ENCODE data around the gene WDR5B. TPM values are rescaled to one million over a fixed set of nuclear protein-coding genes. Genes with fewer than 3 reads are reported as not detected.

WDR5B gene
- total and polyA plus RNA-seq, 2 experiments from 2014 or later = 1.9 to 8.2 TPM

- DNase-seq (ENCODE audit: low spot score) = no peak
- Histone ChIP-seq H3K4me1 (ENCODE audit: insufficient read depth) (peaks cover 34% of the 10 kb centered on the region), H3K9me3 (ENCODE audit: low read depth) (no peaks in the 10 kb centered on the region), H2AFZ (no peak overlapping the region), H3K4me2 (no peak overlapping the region), H3K27ac (peak overlapping the region; percentile 90), H4K20me1 (ENCODE audit: insufficient read depth, poor library complexity, severe bottlenecking) (no peaks in the 10 kb centered on the region), H3K9me2 (replicated peaks; ENCODE audit: insufficient read depth) (no peaks in the 10 kb centered on the region), H3K4me3 (no peak overlapping the region), H3K27me3 (no peaks in the 10 kb centered on the region), H3K79me2 (no peaks in the 10 kb centered on the region), H3K36me3 (replicated peaks; ENCODE audit: insufficient read depth, low read depth) (no peaks in the 10 kb centered on the region)
- TF ChIP-seq EZH2 (IDR thresholded peaks at IDR 0.05; ENCODE audit: borderline replicate concordance) (no peak), EZH2phosphoT487 (IDR thresholded peaks at IDR 0.05; ENCODE audit: low read depth, severe bottlenecking, unreplicated experiment) (no peak)
- TF ChIP-seq, protein P1, sequence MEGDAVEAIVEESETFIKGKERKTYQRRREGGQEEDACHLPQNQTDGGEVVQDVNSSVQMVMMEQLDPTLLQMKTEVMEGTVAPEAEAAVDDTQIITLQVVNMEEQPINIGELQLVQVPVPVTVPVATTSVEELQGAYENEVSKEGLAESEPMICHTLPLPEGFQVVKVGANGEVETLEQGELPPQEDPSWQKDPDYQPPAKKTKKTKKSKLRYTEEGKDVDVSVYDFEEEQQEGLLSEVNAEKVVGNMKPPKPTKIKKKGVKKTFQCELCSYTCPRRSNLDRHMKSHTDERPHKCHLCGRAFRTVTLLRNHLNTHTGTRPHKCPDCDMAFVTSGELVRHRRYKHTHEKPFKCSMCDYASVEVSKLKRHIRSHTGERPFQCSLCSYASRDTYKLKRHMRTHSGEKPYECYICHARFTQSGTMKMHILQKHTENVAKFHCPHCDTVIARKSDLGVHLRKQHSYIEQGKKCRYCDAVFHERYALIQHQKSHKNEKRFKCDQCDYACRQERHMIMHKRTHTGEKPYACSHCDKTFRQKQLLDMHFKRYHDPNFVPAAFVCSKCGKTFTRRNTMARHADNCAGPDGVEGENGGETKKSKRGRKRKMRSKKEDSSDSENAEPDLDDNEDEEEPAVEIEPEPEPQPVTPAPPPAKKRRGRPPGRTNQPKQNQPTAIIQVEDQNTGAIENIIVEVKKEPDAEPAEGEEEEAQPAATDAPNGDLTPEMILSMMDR (IDR thresholded peaks at IDR 0.05; ENCODE audit: poor library complexity) = no peak
- 72% methylated on average over 2 of the region's 2 CpGs for WGBS (ENCODE audit: low lambda C conversion rate, missing lambda C conversion rate)
These were observed 51.4 kb downstream of the WDR5B start for GRCh38 chr3:122364490-122364889.

Small RNA genes within 50 kb of the gene (small RNA-seq; reads per million reads assigned to genes)
- gene AC083798.1 = not detected

Other genes starting within 250 kb of the WDR5B start
- 0.32 and 0.37 TPM in 2 replicates for gene CASR, start 232.4 kb downstream of the WDR5B start, total RNA-seq
- 0.18 and 0.61 TPM in 2 replicates for gene CASR, start 232.4 kb downstream of the WDR5B start, polyA plus RNA-seq
- not detected in 2 replicates for gene CSTA, start 90.8 kb downstream of the WDR5B start, total RNA-seq
- 0.22 and 0.28 TPM in 2 replicates for gene CSTA, start 90.8 kb downstream of the WDR5B start, polyA plus RNA-seq
- gene MIX23, start 32.8 kb downstream of the WDR5B start, total RNA-seq = 42.0 and 57.1 TPM in 2 replicates
- 42.8 and 46.4 TPM in 2 replicates for gene MIX23, start 32.8 kb downstream of the WDR5B start, polyA plus RNA-seq
- 45.6 and 50.4 TPM in 2 replicates for gene FAM162A, start 31.9 kb downstream of the WDR5B start, total RNA-seq
- 102 and 107 TPM in 2 replicates for gene FAM162A, start 31.9 kb downstream of the WDR5B start, polyA plus RNA-seq
- gene KPNA1, start 98.9 kb upstream of the WDR5B start, total RNA-seq = 38.3 and 44.0 TPM in 2 replicates
- 38.9 and 42.5 TPM in 2 replicates for gene KPNA1, start 98.9 kb upstream of the WDR5B start, polyA plus RNA-seq
- gene PARP9, start 148.2 kb upstream of the WDR5B start, total RNA-seq = 24.7 and 29.8 TPM in 2 replicates
- gene PARP9, start 148.2 kb upstream of the WDR5B start, polyA plus RNA-seq = 15.0 and 17.5 TPM in 2 replicates
- 27.2 and 27.7 TPM in 2 replicates for gene DTX3L, start 148.3 kb upstream of the WDR5B start, total RNA-seq
- gene DTX3L, start 148.3 kb upstream of the WDR5B start, polyA plus RNA-seq = 6.2 and 10.6 TPM in 2 replicates
- gene PARP15, start 161.6 kb upstream of the WDR5B start, total RNA-seq = 0.32 and 0.63 TPM in 2 replicates
- gene PARP15, start 161.6 kb upstream of the WDR5B start, polyA plus RNA-seq = 0.30 and 0.58 TPM in 2 replicates